ENCODE data around the gene PDLIM3. TPM values are rescaled to one million over a fixed set of nuclear protein-coding genes. Genes with fewer than 3 reads are reported as not detected.

Gene PDLIM3
- total RNA-seq, 4 donors from 2014 or later, result 1,279 to 2,098 (median 1,627) TPM

- Histone ChIP-seq H3K27ac (replicated peaks in 1 of 4) (peak overlapping the region; percentile 36 to 83 (median 58)), H3K27me3 (no peaks in the 10 kb centered on the region), H3K9me3 (no peaks in the 10 kb centered on the region), H3K4me3 (no peak overlapping the region), H3K36me3 (peaks cover 0 to 37% (median 26%) of the 10 kb centered on the region in 4 donors), H3K4me1 (peaks cover 12 to 60% (median 44%) of the 10 kb centered on the region in 4 donors)
- intact Hi-C loops (cut with DNase I), result no loop called here
- WGBS, result 62% methylated on average over 4 of the region's 4 CpGs
- TF ChIP-seq POLR2AphosphoS5 (IDR thresholded peaks at IDR 0.05) (peak; percentile 13 to 18), POLR2A (IDR thresholded peaks at IDR 0.05; ENCODE audit: low read depth) (no peak), CTCF (IDR thresholded peaks at IDR 0.05) (no peak), EP300 (IDR thresholded peaks at IDR 0.05) (no peak)
- DNase-seq (ENCODE audit: extremely low spot score), result no peak
Observed at GRCh38 chr4:185508181-185508580, 27.1 kb downstream of the PDLIM3 start.

- peaks cover 8 to 44% (median 31%) of the 10 kb centered on the region in 4 donors for H3K4me1 ChIP-seq
- intact Hi-C loops (cut with DNase I), result no loop called here
- peaks cover 6 to 54% (median 28%) of the 10 kb centered on the region in 4 donors for H3K36me3 ChIP-seq
- no peak for DNase-seq (ENCODE audit: extremely low spot score)
- H3K4me3 ChIP-seq, result no peak overlapping the region
- 95% methylated on average over 20 of the region's 20 CpGs for WGBS
- TF ChIP-seq POLR2A (IDR thresholded peaks at IDR 0.05; ENCODE audit: low read depth), result no peak
- TF ChIP-seq CTCF (IDR thresholded peaks at IDR 0.05), result no peak
- no peaks in the 10 kb centered on the region for H3K9me3 ChIP-seq
- peak overlapping the region; percentile 80 to 84 (median 82) for H3K27ac ChIP-seq (replicated peaks in 1 of 4)
- no peaks in the 10 kb centered on the region for H3K27me3 ChIP-seq
Observed at GRCh38 chr4:185506422-185506821, 28.9 kb downstream of the PDLIM3 start.

- peak overlapping the region in 3 of 4 donors; percentile 7 to 43 (median 24) for H3K4me3 ChIP-seq
- peaks cover 13 to 62% (median 36%) of the 10 kb centered on the region in 4 donors for H3K36me3 ChIP-seq
- WGBS, result 56% methylated on average over 21 of the region's 21 CpGs
- H3K4me1 ChIP-seq, result peaks cover 3 to 34% (median 22%) of the 10 kb centered on the region in 4 donors
- peaks cover 0 to 9% (median 2%) of the 10 kb centered on the region in 4 donors for H3K9me3 ChIP-seq
- intact Hi-C loops (cut with DNase I), result no loop called here
- no peaks in the 10 kb centered on the region for H3K27me3 ChIP-seq
- TF ChIP-seq CTCF (IDR thresholded peaks at IDR 0.05), result no peak
- no peak for TF ChIP-seq POLR2A (IDR thresholded peaks at IDR 0.05; ENCODE audit: low read depth)
- peak; percentile 87 to 91 for TF ChIP-seq POLR2AphosphoS5 (IDR thresholded peaks at IDR 0.05)
- TF ChIP-seq EP300 (IDR thresholded peaks at IDR 0.05), result peak; percentile 45
- no peak for DNase-seq (ENCODE audit: extremely low spot score)
- peak overlapping the region; percentile 80 to 84 (median 82) for H3K27ac ChIP-seq (replicated peaks in 1 of 4)
Observed at GRCh38 chr4:185504098-185505047, 30.9 kb downstream of the PDLIM3 start.

- Histone ChIP-seq H3K9me3 (peaks cover 0 to 9% (median 2%) of the 10 kb centered on the region in 4 donors), H3K36me3 (peaks cover 13 to 52% (median 36%) of the 10 kb centered on the region in 4 donors), H3K27ac (replicated peaks in 1 of 4) (peak overlapping the region; percentile 80 to 84 (median 82)), H3K4me3 (no peak overlapping the region), H3K27me3 (no peaks in the 10 kb centered on the region), H3K4me1 (peaks cover 3 to 30% (median 18%) of the 10 kb centered on the region in 4 donors)
- 77% methylated on average over 11 of the region's 11 CpGs for WGBS
- intact Hi-C loops (cut with DNase I), result no loop called here
- DNase-seq (ENCODE audit: extremely low spot score), result no peak
- TF ChIP-seq POLR2A (IDR thresholded peaks at IDR 0.05; ENCODE audit: low read depth) (no peak), CTCF (IDR thresholded peaks at IDR 0.05) (no peak), POLR2AphosphoS5 (IDR thresholded peaks at IDR 0.05) (no peak), EP300 (IDR thresholded peaks at IDR 0.05) (no peak)
Observed at GRCh38 chr4:185502386-185502785, 32.9 kb downstream of the PDLIM3 start.

All from esophagus muscularis mucosa (tissue), 4 donors.